NCI-H146 treated with DMSO at 0.1 percent for 48 hours (cell line): ENCODE results near the gene AFM.

Experiments used
- DNase-seq: peaks from one replicate; lab custom pipeline; 2025; ENCODE audit not compliant: unreplicated experiment; lab: John Stamatoyannopoulos, UW

The AFM gene

DNA sequence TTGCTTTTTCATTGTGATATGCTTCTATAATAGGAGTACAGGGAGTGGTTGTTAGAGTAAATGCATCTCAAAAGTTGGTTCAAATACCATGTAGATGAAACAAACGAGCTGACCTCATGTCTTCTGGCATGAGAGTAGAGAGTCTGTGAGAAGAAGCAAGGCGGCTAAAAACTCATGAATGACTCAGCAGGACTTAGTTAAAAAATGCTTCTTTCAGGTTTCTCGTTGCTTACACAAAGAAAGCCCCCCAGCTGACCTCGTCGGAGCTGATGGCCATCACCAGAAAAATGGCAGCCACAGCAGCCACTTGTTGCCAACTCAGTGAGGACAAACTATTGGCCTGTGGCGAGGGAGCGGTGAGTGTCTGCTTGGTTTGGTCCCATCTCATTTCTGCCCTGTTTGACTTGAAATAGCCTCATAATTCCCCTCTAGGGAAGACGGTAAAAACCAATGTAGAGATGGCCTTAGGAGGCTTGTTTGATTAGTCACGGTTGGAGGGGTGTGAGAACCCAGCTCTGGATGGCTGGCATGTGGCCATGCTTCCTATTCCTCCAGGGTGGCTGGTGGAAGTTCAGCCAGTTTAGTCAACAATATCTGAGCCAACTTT, 31.0 kb upstream of the AFM start:
- peak; percentile 93 for DNase-seq

GRCh38 chr4:73451404-73451803, 30.1 kb upstream of the AFM start:
- DNase-seq = peak; percentile 98

- peak; percentile 37 for DNase-seq
These were observed 29.4 kb upstream of the AFM start for GRCh38 chr4:73451981-73452747.

GRCh38 chr4:73452953-73453700, 28.4 kb upstream of the AFM start:
- DNase-seq = no peak

- no peak for DNase-seq
These were observed 27.9 kb upstream of the AFM start for GRCh38 chr4:73453701-73454005.

- no peak for DNase-seq
These were observed 26.6 kb upstream of the AFM start for GRCh38 chr4:73454920-73455319.

DNA sequence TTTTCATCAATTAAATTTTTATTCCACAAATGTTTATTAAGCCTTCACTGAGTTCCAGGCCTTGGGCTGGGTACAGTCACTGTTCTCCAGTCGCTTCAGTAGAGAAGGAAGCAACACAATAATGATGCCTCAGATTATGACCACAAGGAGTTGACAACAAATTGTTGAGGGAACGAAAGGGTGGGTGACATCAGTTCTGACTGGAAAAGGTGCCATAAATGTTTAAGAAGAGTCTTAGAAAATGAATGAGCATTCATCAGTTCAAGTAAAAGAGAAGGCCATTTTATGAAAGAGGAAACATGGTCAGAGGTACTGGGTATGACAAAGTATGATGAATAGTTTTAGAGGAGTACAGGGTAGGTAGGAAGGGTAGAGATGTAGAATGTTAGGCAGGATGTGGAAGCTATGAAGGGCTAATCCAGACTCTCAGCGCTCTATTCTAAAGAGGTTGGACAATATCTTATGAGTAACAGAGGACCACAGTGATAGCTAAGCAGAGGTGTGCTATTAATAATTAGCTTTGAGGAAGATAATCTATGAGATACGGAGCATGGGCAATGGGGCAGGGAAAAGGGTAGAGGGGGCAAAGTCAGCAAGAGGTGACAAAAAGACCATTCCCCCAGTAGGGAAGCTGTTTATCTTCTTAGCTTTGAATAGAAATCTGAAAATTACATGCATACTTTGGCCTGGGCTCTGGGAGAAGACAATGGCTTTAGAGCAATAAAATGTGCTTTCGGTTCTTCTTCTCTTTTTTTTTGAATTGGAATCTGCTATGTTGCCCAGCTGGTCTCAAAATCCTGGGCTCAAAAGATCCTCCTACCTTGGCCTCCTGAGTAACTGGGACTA, 25.1 kb upstream of the AFM start:
- DNase-seq = no peak

- no peak for DNase-seq
These were observed 23.1 kb upstream of the AFM start for GRCh38 chr4:73458184-73459047.

DNA sequence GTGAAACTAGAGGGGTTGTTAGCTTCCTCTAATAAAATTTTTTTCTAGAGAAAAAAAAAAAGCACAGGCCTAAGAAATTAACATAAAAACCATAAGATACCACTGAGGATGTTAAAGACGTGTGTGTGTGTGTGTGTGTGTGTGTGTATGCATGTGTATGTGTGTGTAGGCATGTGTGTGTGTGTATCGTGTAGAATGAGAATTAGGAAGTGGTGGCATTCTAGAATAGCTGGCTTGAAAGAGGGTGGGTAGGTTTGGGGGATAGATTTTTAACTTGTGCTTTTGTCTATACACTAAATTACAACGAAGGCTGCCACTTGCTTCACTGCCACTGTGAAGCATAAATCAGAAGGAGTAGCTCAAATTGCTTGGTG, 22.5 kb upstream of the AFM start:
- no peak for DNase-seq

DNA sequence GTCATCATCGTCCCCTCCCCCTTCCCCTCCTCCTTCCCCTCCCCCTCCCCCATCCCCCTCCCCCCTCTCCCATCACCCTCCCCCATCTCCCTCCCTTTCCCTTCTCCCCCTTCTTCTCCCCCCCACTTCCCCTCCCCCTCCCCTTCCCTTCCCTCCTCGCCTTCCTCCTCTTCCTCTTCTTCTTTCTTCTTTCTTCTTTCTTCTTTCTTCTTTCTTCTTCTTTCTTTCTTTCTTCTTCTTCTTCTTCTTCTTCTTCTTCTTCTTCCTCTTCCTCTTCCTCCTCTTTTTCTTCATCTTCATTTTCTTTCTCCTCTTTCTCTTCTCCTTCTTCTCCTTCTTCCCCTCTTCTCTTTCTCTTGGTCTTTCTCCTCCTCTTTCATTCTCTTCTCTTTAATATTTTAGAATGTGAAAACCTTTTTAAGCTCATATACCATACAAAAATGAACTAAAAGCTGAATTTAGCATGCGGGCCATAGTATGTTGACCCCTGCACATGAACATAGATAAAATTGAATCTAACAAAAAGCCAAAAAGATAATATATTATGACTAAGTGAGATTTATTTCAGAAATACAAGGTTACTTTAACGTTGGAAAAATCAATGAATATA, 20.5 kb upstream of the AFM start:
- DNase-seq = no peak

DNA sequence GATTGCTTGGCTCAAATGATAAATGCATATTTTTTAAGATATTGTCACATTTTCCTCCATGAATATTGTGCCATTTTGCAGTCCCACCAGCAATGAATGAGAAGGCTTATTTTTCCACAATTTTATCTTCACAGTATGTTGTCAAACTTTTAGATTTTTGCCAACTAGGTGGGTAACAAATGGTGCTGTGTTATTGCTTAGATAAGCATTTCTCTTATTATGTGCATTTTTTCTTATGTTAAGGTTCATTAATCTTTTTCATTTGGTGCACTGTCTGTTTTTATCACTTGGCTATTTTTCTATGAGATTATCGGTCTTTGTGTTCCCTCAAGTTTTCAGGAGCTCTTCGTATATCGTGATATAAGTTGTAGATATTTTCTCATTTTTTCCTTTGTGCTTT, 13.4 kb upstream of the AFM start:
- DNase-seq = no peak

GRCh38 chr4:73470728-73471127, 10.8 kb upstream of the AFM start:
- DNase-seq = no peak

DNA sequence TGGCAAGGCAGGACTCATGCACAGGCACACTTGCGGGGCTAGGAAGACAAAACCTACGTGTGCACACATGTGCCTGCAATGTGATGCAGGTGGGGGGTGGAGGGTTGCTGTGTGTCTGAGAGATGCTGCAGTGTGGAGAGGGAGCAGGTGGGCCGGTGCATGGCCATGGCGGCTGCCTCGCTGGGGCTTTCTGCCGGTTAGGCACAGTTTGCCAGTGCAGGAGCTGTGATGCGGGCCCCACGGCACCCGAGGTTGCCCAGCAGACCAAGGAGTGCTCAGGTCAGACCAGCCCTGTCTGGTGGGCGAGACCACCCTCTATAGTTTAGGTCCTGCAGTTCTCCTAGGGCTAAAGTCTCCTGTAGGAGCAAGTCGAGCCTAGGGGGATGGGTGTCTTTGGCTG, 4.4 kb upstream of the AFM start:
- no peak for DNase-seq

DNA sequence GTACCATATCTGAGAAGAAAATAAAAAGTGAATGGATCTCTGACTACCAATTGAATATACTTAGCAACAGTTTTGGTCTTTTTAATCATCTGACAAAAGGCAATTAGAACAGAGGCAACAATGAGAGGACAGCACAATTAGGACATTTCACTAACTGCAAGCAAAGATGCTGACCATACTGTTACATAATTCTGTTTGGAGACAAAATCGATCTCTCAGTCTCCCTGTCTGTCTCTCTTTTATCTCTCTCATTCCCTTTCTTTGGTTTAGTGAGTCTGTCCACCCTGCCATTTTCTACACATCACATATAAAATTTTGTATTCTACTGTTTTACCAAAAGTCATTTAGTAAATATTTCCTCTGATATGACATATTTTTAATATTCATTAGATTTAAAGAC, 2.2 kb upstream of the AFM start:
- no peak for DNase-seq

DNA sequence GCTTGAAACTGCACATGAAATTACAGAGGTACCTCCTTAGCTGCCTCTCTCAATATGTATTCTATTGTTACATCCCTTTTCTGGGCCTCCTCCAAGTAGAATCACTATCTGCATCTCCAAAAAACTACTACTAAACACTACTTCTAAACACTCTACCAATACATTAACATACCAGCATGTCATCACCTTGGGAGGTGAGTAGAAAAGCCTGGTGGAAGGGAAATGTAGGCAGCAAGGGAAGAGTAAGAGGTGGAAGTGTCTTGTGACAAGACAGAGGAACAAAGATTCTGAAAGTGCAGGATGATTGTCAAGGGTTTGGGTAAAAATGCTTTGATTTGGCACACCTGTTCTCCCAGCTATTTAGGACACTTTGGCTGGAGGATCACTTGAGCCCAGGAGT, 3.5 kb downstream of the AFM start:
- no peak for DNase-seq

GRCh38 chr4:73485596-73485995, 4.1 kb downstream of the AFM start:
- no peak for DNase-seq

DNA sequence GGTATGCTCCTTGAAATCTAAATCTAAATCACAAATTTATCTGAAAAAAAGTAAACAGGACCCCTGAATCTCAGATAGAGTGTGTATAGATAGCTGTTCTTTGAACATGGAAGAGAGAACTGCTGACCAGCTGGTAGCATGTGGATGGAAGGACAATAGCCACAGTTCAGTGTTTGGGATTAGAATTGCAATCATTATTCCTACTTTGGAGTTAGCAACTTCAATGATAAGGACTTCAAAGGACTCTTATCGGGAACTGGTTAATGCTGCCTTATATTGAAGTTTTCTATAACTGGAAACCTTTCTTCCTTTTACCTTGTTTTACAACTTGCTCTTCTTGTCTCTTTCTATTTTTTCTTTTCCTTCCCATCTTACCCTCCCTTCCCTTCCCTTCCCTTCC, 5.0 kb downstream of the AFM start:
- peak; percentile 68 for DNase-seq

DNA sequence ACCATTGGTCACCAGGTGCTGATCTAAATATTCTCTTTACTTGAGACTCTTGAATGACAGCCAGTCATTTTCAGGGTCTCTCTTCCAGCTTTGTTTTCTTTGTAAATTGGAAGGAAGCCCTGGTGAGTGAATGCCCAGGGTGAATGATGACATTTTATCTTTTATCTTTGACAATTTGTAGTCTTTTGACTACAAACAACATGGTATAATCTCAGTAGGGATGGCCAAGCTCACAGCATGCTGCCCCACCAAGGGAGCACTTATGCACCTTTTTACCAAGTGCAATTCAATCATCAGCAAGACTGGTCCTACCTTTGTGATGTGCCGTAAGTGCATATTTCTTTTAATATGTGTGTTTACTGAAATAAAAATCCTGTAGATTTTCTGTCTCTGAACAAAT, 5.7 kb downstream of the AFM start:
- peak; percentile 93 for DNase-seq

DNA sequence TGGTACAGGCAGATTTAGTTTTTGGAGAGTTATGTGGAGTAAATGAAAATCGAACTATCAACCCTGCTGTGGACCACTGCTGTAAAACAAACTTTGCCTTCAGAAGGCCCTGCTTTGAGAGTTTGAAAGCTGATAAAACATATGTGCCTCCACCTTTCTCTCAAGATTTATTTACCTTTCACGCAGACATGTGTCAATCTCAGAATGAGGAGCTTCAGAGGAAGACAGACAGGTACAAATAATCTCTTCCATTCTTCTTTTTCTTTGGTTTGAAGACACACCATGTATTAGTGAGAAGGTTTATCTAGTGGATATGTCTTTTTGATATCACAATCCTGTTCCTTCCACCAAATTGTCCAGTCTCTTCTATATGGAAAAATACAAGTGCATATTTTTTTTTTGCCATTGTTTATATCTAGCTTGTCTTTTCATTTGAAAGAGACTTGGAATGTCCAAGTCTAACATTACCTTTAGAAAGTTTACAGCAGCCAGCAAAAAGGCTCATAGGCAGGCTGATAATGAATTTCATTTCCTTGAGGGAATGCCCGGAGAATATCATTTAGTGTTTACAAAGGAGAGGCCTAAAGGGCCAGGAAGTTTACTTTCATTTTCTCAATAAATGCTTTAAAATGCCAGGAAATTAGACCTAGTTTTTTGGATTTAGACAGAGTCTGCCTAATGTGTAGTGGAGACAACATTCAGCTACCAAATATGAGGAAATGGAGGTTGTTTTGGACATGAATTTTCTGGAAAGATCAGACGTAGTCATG, 18.6 kb downstream of the AFM start:
- no peak for DNase-seq
